Testis (tissue), 2 donors: ENCODE measurements around the gene STS.

ENCODE experiments used
- CTCF ChIP-seq, 3 experiments: fragments of 450-650 bp in 2 of 3; fragments of 200-600 bp in 1 of 3; sonication (generic) in 1 of 3; IDR thresholded peaks; one replicate each; pipeline ENCODE4 v1.5.1; 2016 to 2019; ENCODE audit warnings: antibody characterized with exemption in 3 of 3, mild to moderate bottlenecking in 2 of 3, moderate library complexity in 1 of 3
- POLR2A ChIP-seq: fragments of 450-650 bp; IDR thresholded peaks from one replicate; pipeline ENCODE4 v1.6.1; 2017; ENCODE audit warnings: antibody characterized with exemption, mild to moderate bottlenecking, moderate library complexity

DNA sequence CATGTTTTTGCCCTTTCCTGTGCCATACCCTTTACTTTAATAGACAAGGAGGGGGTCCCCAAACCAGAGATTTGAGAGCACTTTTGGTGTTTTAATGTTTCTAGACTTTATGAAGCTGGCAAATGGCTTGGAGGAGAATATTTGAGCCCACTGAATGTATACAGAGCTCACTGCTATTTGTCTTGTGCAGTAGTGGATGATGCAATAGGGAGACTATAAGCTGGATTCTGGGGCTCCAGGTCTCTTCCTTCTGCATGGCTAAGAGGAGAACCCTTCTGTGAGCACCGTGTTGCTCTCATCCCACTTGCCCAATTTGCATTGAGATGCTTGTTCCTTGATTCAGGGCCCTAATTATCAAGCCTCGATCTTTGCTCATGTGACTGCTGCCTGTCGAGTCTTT lies 9.4 kb downstream of the STS start:
- TF ChIP-seq CTCF (IDR thresholded peaks at IDR 0.05): no peak
- no peak for TF ChIP-seq POLR2A
